Activated T-cell treated with anti-CD3 and anti-CD28 coated beads, Interleukin-2, amount 50 U/mL, for 72 hours (primary cell): Measurements from ENCODE around the gene CD207. TPM values are rescaled to one million over a fixed set of nuclear protein-coding genes. Genes with fewer than 3 reads are reported as not detected.

Experiments used
- ATAC-seq, 2 donors: fragments of 150-1000 bp; cut with Tn5 transposase; replicated peaks in 1 of 2; 2 replicates each; pipeline ENCODE4 v1.10.0; 2021; ENCODE audit warnings: moderate library complexity in 2 of 2, mild to moderate bottlenecking in 1 of 2
- DNase-seq, 2 donors: peaks; one replicate each; pipeline ENCODE4 v3.0.0; 2021 to 2022; ENCODE audit warnings: mixed read lengths in 1 of 2
- H3K27ac Mint-ChIP-seq: one replicate; pipeline ENCODE4 v1.8.0; 2022; ENCODE audit warnings: mild to moderate bottlenecking, moderate library complexity, mixed read lengths
- H3K27me3 Mint-ChIP-seq: one replicate; pipeline ENCODE4 v1.8.0; 2022; ENCODE audit warnings: low read depth, mixed read lengths
- H3K36me3 Mint-ChIP-seq, 2 donors: one replicate each; pipeline ENCODE4 v1.8.0; 2022; ENCODE audit warnings: mixed read lengths in 2 of 2, mild to moderate bottlenecking in 1 of 2; ENCODE audit not compliant: insufficient read depth in 2 of 2
- H3K4me1 Mint-ChIP-seq: one replicate; pipeline ENCODE4 v1.8.0; 2022; ENCODE audit warnings: low read depth, mixed read lengths
- H3K4me3 Mint-ChIP-seq, 2 donors: one replicate each; pipeline ENCODE4 v1.8.0; 2022; ENCODE audit warnings: mild to moderate bottlenecking in 2 of 2, mixed read lengths in 2 of 2, moderate library complexity in 2 of 2
- H3K9me3 Mint-ChIP-seq, 2 donors: one replicate each; pipeline ENCODE4 v1.8.0; 2022; ENCODE audit warnings: mixed read lengths in 2 of 2
- total RNA-seq, 2 donors: library from RNA; stranded (reverse); gene quantifications; one replicate each; pipeline ENCODE4 v1.2.3, GENCODE V29; 2022

CD207 gene
- total RNA-seq, 2 donors from 2014 or later: not detected

DNA sequence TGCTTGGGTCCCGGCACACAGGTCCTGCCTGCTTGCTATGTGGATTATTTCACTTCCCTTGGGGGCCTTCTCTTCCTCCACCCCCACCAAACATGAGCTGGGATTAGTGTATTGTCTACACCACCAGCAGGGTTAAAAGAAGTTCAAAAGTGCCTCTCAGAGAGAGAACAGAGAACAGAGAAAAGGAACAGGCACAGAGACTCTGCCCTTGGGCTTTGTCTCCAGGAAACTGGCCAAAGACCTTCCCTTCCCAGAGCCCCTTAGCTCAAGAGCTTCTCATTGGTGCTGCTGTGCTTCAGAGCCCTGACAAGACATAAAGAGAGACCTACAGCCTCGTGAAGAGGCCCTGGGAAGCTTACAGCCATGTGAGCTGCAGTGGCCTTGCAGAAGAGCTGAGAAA is 38.1 kb downstream of the CD207 start:
- Mint-ChIP-seq H3K27me3 (peaks cover 31% of the 10 kb centered on the region), H3K4me3 (no peak overlapping the region), H3K36me3 (peaks cover 3 to 6% of the 10 kb centered on the region in 2 donors), H3K4me1 (no peaks in the 10 kb centered on the region), H3K27ac (no peak overlapping the region), H3K9me3 (peaks cover 5 to 6% of the 10 kb centered on the region in 2 donors)
- DNase-seq (no peak), ATAC-seq (no peak)

DNA sequence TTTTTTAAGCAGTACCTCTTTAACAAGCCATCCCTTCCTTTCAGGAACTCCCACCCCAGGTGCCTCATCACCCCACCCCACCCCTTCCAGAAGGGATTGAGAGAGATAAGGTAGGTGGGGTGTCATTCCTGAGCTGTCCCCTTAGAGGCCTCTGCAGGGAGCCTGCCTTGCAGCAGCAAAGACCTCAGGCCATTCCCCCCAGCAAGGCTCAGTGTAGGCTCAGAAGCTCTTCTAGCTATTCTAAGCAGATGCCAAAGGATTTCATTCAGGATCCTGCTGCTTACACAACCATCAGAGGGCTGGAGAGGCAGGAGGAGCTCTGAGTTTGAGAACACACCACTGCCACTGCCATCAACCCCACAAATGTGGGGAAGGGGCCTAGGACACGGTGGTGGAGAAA is 39.4 kb downstream of the CD207 start:
- ATAC-seq (no peak), DNase-seq (no peak)
- peaks cover 40% of the 10 kb centered on the region for H3K27me3 Mint-ChIP-seq
- peaks cover 5 to 6% of the 10 kb centered on the region in 2 donors for H3K9me3 Mint-ChIP-seq
- peaks cover 3 to 6% of the 10 kb centered on the region in 2 donors for H3K36me3 Mint-ChIP-seq
- H3K4me1 Mint-ChIP-seq: no peaks in the 10 kb centered on the region
- no peak overlapping the region for H3K4me3 Mint-ChIP-seq
- H3K27ac Mint-ChIP-seq: no peak overlapping the region

DNA sequence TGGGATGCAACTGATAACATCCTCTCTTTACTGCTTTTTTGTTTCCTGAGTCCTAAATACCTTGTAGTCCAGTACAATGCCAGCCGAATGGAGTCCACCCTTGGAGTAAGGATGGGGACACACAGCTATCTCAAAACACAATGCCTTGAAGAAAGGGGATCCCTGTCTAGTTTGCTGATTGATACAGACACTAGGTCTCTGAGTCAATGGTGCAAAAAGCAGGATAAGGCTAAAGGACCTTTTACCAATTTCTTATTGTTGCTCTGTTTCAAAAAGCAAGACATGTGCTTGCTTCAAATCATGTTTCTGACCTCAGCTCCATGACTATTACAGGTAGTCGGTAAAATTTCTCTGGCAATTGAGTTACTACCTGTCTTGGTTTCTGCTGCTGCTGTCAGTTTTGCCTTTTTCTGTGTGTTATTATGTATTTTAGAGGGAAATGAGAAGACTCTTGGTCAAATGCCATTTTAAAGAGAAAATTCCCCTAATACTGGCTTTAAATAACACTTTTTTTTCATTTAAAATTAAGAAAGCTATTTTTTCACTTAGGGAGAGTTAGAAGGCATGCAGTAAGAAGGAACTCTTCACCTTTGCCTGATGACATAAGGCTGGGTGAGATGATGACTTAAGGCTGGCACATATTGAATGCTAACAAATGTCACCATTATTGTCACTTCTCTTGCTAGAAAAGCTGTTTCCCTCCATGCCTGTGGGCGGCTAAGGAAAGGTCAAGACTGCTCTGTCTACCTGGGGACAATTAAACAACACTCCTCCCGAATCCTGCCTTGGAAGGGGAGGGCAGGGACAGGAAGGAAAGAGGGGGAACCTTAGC is 40.2 kb downstream of the CD207 start:
- H3K27ac Mint-ChIP-seq: no peak overlapping the region
- no peak overlapping the region for H3K4me3 Mint-ChIP-seq
- H3K4me1 Mint-ChIP-seq: no peaks in the 10 kb centered on the region
- peaks cover 45% of the 10 kb centered on the region for H3K27me3 Mint-ChIP-seq
- H3K36me3 Mint-ChIP-seq: peaks cover 3 to 8% of the 10 kb centered on the region in 2 donors
- ATAC-seq (no peak), DNase-seq (no peak)
- peaks cover 5 to 6% of the 10 kb centered on the region in 2 donors for H3K9me3 Mint-ChIP-seq

DNA sequence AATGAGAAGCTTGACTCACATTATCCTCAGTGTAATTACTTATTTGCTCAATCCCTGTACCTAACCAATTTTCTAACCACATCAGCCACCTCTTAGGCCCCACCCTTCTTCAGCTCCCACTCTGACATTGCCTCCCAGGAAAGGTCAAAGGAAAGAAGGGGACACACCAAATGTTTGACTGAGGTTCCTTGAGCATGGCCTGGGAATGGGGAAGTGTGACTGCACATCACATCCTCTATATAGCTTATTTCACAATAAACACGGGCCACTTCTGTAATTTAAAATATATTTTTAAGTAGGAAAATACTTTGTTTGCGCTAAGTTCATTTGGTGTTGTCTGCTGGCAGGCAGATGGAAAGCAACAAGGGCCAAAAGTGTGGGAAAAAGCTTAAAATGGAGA is 42.2 kb downstream of the CD207 start:
- peaks cover 8% of the 10 kb centered on the region for H3K4me1 Mint-ChIP-seq
- H3K36me3 Mint-ChIP-seq: peaks cover 0 to 2% of the 10 kb centered on the region in 2 donors
- no peaks in the 10 kb centered on the region for H3K9me3 Mint-ChIP-seq
- no peak overlapping the region for H3K4me3 Mint-ChIP-seq
- ATAC-seq: no peak
- H3K27ac Mint-ChIP-seq: no peak overlapping the region
- DNase-seq: no peak
- H3K27me3 Mint-ChIP-seq: peaks cover 50% of the 10 kb centered on the region

DNA sequence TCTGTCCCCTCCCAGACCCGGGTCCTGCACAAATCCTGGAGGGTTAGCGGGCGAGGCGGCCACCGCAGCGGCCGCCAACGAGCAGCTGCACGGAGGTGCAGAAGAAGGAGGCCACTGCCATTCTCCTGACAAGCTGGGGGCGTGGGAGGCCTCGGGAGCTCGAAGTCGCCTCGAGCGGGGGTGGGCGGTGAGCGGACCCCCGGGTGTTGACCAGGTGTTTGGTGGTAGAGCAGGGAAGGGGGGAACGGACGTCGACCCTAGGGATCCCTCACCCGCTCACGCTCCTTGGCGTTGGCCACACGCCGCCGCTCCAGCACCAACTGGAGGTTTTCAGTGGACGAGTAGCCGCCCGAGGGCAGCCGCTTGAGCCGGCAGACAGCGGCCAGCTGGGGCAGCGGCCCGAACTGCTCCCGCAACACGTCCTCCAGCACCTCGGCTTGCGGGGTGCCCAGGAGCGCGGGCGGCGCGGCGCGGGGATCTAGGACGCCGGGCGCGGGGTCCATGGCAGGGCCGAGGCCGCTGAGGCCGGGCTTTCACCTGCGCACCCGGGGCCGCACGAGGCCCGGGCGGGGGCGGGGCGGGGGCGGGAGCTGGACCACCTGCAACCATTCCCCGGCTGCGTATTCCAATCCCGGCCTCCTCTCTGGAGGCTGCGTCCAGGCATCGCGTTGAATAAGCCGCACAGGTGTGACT is 45.3 kb downstream of the CD207 start, which contains the start of gene FIGLA:
Gene FIGLA, minus strand, starts transcription at position 508 of the 693 bp plus-strand sequence. Its CDS starts 5 bp downstream, at position 503.
- H3K36me3 Mint-ChIP-seq: peaks cover 0 to 2% of the 10 kb centered on the region in 2 donors
- H3K4me1 Mint-ChIP-seq: peaks cover 14% of the 10 kb centered on the region
- H3K27me3 Mint-ChIP-seq: peaks cover 66% of the 10 kb centered on the region
- ATAC-seq (peak; percentile 34 to 36), DNase-seq (no peak)
- H3K27ac Mint-ChIP-seq: peak within 1 kb of the TSS; percentile 48
- H3K4me3 Mint-ChIP-seq: peak within 1 kb of the TSS; percentile 81 to 89
- H3K9me3 Mint-ChIP-seq: no peaks in the 10 kb centered on the region

DNA sequence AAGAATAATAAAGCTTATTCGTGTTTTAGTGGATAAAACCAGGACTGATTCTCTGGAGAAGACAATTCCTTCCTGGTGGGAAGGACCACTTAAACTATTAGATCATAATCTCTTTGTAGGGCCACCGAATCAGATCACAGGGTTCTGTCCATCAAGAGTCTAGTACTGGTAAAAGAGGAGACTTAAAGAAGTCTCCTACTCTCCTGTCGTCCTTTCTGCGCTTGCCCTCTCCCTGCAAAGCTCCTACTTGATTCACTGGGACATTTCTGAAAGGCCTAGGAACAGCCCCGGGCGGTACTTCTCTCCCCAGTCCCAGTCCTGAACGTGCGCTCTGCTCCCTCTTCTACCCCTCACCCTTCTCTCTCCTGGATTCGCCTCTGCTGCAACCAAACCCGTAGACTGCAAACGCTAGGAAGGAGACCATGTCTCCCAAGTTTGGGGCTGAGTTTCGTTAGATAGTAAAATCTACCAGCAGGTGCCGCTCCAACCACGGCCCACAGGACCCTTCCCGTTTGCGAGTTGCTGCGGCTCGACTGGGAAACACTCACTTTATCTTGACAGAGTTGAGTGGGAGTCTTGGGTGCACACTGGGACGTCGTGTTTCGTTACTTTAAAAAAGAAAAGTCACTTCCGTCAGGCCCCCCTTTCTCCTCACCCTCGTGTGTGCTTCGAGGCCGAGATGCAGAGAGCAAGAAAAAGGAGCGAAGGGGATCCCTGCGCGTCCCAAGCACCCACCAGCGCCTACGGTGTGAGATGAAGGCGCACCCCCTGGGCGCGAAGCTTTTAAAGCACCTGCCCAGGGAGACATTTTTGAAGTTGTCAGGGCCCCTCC is 46.1 kb downstream of the CD207 start:
- Mint-ChIP-seq H3K9me3 (no peaks in the 10 kb centered on the region), H3K27ac (peak overlapping the region; percentile 48), H3K4me3 (peak overlapping the region; percentile 81 to 89), H3K27me3 (peaks cover 67% of the 10 kb centered on the region), H3K36me3 (peaks cover 0 to 2% of the 10 kb centered on the region in 2 donors), H3K4me1 (peaks cover 16% of the 10 kb centered on the region)
- DNase-seq (peak; percentile 77 to 78), ATAC-seq (peak; percentile 84)

DNA sequence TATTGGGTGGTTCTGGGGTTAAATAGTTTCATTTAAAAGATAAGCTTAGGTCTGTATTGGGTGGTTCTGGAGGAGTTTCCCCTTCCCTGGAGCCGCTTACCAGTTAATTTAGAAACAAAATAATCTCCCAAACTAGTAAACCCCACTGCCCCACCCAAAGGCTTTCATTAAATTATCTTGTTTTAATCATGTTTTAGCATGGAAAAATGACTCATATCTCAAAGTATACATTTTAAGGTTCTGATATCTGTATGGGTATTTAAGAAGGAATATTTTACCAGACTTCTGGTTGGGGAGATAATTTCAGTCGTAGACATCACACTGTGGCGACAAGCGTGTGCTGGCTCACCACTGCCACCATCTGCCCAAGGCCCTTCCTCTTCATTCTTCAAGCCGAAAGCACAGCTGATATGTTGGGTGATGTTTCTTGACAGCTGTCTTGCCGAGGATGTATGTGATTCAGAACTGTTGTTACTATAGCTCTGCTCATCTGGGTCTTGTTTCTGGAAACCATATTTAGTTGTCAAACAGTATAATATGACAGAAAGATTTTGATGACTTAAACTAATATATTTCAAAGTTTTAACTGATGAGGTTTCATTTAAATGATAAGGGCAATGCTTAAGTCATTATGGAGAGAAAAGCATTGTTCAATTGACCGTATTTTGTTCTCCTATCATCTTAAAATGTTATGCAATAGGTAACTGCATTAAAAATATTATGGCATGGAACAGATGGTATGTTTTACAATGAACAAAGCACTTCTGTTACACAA is 50.3 kb downstream of the CD207 start:
- H3K27me3 Mint-ChIP-seq: peaks cover 39% of the 10 kb centered on the region

DNA sequence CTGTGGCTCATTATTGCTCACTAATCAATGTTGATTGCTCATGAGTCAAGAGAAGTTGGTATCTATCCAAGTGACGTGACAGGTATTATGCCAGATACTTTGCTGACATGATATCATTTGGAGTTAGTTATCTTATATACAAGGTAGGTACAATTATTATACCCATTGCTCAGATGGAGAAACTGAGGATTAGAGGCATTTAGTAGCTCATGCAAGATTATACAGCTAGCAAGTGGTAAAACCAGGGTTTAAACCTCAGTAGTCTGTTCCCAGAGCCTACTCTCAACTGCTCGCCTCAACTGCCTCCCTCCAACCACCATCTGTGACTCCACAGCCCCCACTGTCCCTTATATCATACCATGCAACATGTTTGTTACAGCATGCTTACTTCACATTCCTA is 51.3 kb downstream of the CD207 start:
- H3K4me3 Mint-ChIP-seq: no peak overlapping the region
- ATAC-seq (no peak), DNase-seq (no peak)
- H3K27me3 Mint-ChIP-seq: peaks cover 32% of the 10 kb centered on the region
- no peaks in the 10 kb centered on the region for H3K36me3 Mint-ChIP-seq
- no peak overlapping the region for H3K27ac Mint-ChIP-seq
- no peaks in the 10 kb centered on the region for H3K9me3 Mint-ChIP-seq
- H3K4me1 Mint-ChIP-seq: peaks cover 10% of the 10 kb centered on the region

More for the DNA sequence above, 50.3 kb downstream of the CD207 start:
- ATAC-seq (peak; percentile 77 to 78), DNase-seq (peak; percentile 50 to 53)
- Mint-ChIP-seq H3K4me3 (no peak overlapping the region), H3K4me1 (peaks cover 16% of the 10 kb centered on the region), H3K27ac (peak overlapping the region; percentile 8), H3K9me3 (no peaks in the 10 kb centered on the region), H3K36me3 (no peaks in the 10 kb centered on the region)

Other genes with a start within 250 kb of the CD207 start
- 10 to 100 TPM; 24.3 to 31.6 TPM for gene ADD2, start 67.6 kb downstream of the CD207 start, total RNA-seq
- gene FIGLA, start 45.2 kb downstream of the CD207 start, total RNA-seq: under 1 TPM in 1 of 2 donors, not detected in 1; 0.35 TPM
- not detected for gene CLEC4F, start 15.2 kb downstream of the CD207 start, total RNA-seq
- not detected for gene VAX2, start 64.8 kb upstream of the CD207 start, total RNA-seq
- not detected for gene ATP6V1B1, start 100.1 kb upstream of the CD207 start, total RNA-seq
- gene ANKRD53, start 142.8 kb upstream of the CD207 start, total RNA-seq: under 1 TPM in 1 of 2 donors, not detected in 1; 0.58 TPM
- 10 to 100 TPM; 45.9 to 66.6 TPM for gene TEX261, start 159.1 kb upstream of the CD207 start, total RNA-seq
- gene NAGK, start 232.8 kb upstream of the CD207 start, total RNA-seq: 10 to 100 TPM; 51.3 to 53.8 TPM